ENCODE measurements around the gene ACYP2. TPM values are rescaled to one million over a fixed set of nuclear protein-coding genes. Genes with fewer than 3 reads are reported as not detected.
"Not testable (repeated sequence)": the region's sequence is repeated elsewhere in the genome, so short reads cannot be mapped to it uniquely, and the experiment has no call there.

Gene ACYP2
- total RNA-seq, 1 donor from 2014 or later = 64.2 TPM

GRCh38 chr2:54122939-54123338, 7.5 kb downstream of the ACYP2 start:
- intact Hi-C loops (cut with DNase I) = no loop called here
- DNase-seq = no peak
- peak; percentile 95 for ATAC-seq (ENCODE audit: poor library complexity)

DNA sequence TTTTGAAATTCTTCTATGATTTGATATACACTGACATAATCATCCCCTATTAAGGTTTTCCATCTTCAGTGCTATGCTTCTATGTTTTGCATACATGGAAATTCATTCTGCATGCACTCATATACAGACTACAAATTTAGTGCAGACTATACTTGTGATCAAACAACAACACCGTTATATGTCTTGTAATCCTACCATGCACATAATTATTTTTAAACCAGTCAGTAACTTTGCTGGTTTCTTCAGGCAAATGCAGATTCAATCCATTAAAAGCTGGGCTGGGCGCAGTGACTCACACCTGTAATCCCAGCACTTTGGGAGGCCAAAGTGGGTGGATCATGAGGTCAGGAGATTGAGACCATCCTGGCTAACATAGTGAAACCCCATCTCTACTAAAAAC, 11.8 kb downstream of the ACYP2 start:
- ATAC-seq (ENCODE audit: poor library complexity); intact Hi-C loops (cut with DNase I); DNase-seq: not testable (repeated sequence)

GRCh38 chr2:54133056-54133455, 17.6 kb downstream of the ACYP2 start:
- DNase-seq = no peak
- intact Hi-C loops (cut with DNase I) = no loop called here
- no peak for ATAC-seq (ENCODE audit: poor library complexity)

DNA sequence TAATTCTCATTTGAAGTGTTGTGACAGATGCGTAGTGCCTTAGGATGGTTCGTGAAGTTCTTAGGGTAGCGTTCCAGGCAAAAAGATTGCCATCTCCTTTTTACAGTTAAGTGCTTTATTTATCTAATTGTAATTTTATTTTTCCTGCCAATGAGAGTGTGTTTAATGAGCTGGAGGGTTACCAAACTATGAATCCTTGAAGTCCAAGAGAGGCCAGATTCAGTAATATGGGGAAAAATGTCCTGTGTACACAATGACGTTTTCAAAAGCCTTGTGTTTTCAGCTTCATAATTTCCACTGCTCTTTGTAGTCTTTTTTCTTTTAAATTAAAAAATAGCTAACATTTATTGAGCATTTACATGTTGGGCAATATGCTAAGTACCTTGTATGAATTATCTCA, 23.8 kb downstream of the ACYP2 start:
- ATAC-seq (ENCODE audit: poor library complexity) (no peak), DNase-seq (no peak)
- intact Hi-C loops (cut with DNase I) = no loop called here

GRCh38 chr2:54143780-54144179, 28.4 kb downstream of the ACYP2 start:
- no peak for DNase-seq
- ATAC-seq (ENCODE audit: poor library complexity) = no peak
- intact Hi-C loops (cut with DNase I) = no loop called here

GRCh38 chr2:54148391-54148790, 33.0 kb downstream of the ACYP2 start:
- DNase-seq = no peak
- intact Hi-C loops (cut with DNase I) = no loop called here

DNA sequence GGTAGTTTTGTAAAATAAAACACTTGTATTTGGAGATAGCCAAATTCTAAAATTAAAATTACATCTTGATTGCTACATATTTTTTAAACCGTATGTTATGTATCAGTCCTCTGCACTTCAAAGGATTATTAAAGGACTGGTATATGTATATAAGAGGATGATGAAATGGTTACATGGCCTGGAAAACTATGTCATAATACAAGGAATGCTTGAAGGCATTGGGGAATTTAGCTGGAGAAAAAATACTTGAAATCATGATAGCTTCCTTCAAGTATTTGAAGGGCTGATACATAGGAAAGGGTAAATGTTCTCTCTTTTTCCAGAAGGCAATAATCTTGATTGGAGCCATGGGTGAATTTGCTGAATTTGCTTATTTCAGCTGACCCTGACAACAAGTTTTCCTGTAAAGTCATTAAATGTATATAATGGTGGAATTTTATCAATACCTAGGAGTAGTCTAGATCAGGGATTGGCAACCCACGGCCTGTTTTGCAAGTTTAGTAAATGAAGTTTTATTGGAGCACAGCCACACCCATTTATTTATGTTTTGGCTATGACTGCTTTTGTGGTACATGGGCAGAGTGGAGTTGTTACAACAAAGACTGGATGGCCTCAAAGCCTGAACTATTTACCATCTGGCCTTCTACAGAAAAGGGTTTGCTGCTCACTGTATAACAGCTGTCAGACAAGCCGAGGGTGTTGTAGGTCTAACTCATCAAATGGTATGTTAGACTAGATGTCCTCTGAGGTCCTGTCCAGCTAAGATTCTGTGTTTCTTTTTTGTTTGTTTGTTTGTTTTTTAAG, 34.4 kb downstream of the ACYP2 start:
- no peak for ATAC-seq (ENCODE audit: poor library complexity)
- DNase-seq = no peak
- intact Hi-C loops (cut with DNase I) = no loop called here

More at GRCh38 chr2:54148391-54148790, 33.0 kb downstream of the ACYP2 start:
- no peak for ATAC-seq (ENCODE audit: poor library complexity)

- no peak for ATAC-seq (ENCODE audit: poor library complexity)
- intact Hi-C loops (cut with DNase I) = no loop called here
- DNase-seq = no peak
Observed at GRCh38 chr2:54158311-54158710, 42.9 kb downstream of the ACYP2 start.

- ATAC-seq (ENCODE audit: poor library complexity) (no peak), DNase-seq (no peak)
- intact Hi-C loops (cut with DNase I) = no loop called here
Observed at GRCh38 chr2:54161660-54162424, 46.4 kb downstream of the ACYP2 start.

DNA sequence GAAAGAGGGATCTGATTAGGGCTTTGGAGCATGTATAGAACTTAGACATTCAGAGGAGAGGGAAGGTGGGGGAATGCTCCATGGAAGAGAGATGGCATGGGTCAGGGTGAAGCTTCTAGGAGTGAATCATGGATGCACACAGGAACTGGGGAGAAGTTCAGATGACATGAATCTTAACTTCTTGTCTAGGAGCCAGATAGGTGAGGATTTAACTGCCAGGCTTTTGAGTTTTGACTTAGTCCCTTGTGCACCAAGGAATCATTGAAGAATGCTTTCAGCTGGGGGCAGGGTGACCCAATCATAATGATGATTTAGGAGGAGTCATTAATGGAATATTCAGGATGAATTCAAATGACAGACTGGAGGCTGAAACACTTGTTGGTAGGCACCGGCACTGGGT, 48.7 kb downstream of the ACYP2 start:
- intact Hi-C loops (cut with DNase I) = no loop called here
- ATAC-seq (ENCODE audit: poor library complexity) = no peak
- DNase-seq = no peak

- DNase-seq (no peak), ATAC-seq (ENCODE audit: poor library complexity) (no peak)
- intact Hi-C loops (cut with DNase I) = no loop called here
Observed at GRCh38 chr2:54166121-54166773, 50.8 kb downstream of the ACYP2 start.

- peak; percentile 79 for ATAC-seq (ENCODE audit: poor library complexity)
- peak; percentile 63 for DNase-seq
- intact Hi-C loops (cut with DNase I) = loop anchor here (5.0 kb wide), 1 partner anchor 526 kb away; no protein-coding TSS in a partner anchor
Observed at GRCh38 chr2:54176577-54176976, 61.2 kb downstream of the ACYP2 start.

DNA sequence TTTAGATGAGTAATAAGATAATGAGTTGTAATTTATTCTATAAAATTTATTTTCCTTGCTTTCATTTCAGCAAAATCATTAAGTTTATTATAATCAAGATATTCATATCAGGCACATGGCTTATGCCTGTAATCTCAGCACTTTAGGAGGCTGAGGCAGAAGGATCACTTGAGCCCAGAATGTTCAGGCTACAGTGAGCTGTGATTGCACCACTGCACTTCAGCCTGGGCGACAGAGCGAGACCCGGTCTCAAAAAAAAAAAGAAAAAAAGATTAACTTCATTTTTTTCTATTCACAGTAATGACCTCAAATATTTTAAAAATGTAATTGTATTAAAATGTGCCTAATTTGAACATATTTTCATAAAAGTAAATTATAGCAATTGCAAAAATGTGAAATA, 67.9 kb downstream of the ACYP2 start:
- intact Hi-C loops (cut with DNase I) = no loop called here
- no peak for ATAC-seq (ENCODE audit: poor library complexity)
- DNase-seq = no peak

DNA sequence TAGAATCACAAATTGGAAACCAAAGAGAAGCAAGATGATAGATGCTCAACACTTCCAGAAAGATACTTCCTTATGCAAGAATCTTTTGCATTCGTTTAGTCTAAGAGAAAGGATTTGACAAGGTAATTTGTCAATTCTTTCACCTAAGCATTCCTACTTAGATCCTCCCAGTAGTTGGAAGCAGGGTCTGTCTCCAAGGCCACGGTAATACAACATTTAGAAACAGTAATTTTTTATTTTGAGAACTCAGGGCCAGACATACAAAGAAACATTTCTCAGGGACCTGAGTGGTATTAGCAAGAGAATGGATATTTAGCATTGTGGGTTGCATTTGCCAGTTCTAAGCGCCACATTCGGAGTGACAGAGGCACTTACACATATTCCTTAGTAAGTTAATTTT, 68.6 kb downstream of the ACYP2 start:
- ATAC-seq (ENCODE audit: poor library complexity) = no peak
- DNase-seq = no peak
- intact Hi-C loops (cut with DNase I) = no loop called here

DNA sequence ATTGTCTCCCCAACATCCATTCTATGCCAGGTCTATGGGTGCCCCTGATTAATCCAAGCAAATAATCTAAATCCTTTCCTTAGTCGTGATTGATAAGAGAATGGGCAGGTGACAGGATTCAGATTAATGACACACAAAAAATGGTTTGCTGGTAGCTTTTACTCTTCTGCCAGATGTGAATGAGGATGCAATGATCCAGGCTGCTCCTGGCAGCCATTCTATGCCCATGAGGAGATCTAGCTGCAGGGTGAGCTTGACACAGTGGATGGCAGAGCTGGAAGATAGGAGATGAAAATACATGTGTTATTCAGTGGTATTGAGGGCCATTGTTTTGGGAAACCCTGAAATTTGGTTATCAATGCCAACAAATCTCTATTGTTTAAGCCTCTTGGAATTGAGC, 69.7 kb downstream of the ACYP2 start:
- intact Hi-C loops (cut with DNase I) = no loop called here
- ATAC-seq (ENCODE audit: poor library complexity) = no peak
- DNase-seq = no peak

GRCh38 chr2:54187331-54187730, 71.9 kb downstream of the ACYP2 start:
- ATAC-seq (ENCODE audit: poor library complexity) (no peak), DNase-seq (no peak)
- intact Hi-C loops (cut with DNase I) = no loop called here

GRCh38 chr2:54189539-54189938, 74.1 kb downstream of the ACYP2 start:
- DNase-seq = no peak
- ATAC-seq (ENCODE audit: poor library complexity) = no peak
- intact Hi-C loops (cut with DNase I) = no loop called here

- DNase-seq (no peak), ATAC-seq (ENCODE audit: poor library complexity) (no peak)
- intact Hi-C loops (cut with DNase I) = no loop called here
Observed at GRCh38 chr2:54191361-54192135, 76.1 kb downstream of the ACYP2 start.
